22Rv1 (cell line): ENCODE data around the gene CLEC7A.

Experiments
- ZFX ChIP-seq: fragments of 450-650 bp; IDR thresholded peaks from 2 replicates; pipeline ENCODE4 v1.6.1; 2017; ENCODE audit warnings: antibody characterized with exemption, borderline replicate concordance
- TF ChIP-seq, protein P1 (sequence below): fragments of 450-650 bp; IDR thresholded peaks from 2 replicates; pipeline ENCODE4 v1.5.1; 2017; ENCODE audit warnings: mild to moderate bottlenecking

DNA sequence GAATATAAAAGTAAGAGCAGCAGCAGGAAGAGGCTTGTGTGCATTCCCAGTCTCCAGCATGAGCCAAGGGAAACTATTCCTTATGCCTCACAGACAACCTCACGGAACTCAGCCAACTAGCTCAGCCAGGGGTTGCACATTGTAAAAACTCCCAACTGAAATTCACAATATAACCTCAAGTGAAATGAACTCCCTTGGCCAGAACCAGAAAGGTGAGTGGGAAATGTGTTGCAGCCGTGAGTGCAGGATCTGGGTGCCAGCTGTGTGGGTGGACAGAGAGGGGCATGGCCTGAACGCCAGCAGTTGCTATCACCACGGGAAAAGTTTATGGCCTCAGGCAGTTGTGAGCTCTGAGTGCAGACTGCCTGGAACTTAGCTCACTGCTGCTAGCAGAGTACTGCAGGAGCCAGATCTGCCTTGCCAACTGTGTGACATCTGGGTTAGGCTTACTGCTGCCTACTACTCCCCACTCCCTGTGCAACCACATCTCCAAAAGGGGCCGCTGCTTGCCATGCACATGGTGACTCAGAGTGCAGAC lies 28.9 kb downstream of the CLEC7A start:
- TF ChIP-seq, protein P1, sequence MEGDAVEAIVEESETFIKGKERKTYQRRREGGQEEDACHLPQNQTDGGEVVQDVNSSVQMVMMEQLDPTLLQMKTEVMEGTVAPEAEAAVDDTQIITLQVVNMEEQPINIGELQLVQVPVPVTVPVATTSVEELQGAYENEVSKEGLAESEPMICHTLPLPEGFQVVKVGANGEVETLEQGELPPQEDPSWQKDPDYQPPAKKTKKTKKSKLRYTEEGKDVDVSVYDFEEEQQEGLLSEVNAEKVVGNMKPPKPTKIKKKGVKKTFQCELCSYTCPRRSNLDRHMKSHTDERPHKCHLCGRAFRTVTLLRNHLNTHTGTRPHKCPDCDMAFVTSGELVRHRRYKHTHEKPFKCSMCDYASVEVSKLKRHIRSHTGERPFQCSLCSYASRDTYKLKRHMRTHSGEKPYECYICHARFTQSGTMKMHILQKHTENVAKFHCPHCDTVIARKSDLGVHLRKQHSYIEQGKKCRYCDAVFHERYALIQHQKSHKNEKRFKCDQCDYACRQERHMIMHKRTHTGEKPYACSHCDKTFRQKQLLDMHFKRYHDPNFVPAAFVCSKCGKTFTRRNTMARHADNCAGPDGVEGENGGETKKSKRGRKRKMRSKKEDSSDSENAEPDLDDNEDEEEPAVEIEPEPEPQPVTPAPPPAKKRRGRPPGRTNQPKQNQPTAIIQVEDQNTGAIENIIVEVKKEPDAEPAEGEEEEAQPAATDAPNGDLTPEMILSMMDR: no peak
- no peak for TF ChIP-seq ZFX
